GM20431 (cell line): Measurements from ENCODE around the gene GALNT6.

Source experiments
- in situ Hi-C: fragments of 300-500 bp; cut with MseI, MboI; formaldehyde crosslinking; loops from one replicate; pipeline ENCODE4 v1.15.0; 2020; ENCODE audit warnings: low sequenced_read_pairs; ENCODE audit not compliant: unreplicated experiment

The GALNT6 gene

GRCh38 chr12:51388069-51388799 lies 3.0 kb downstream of the GALNT6 start:
- in situ Hi-C loops: no loop called here

- in situ Hi-C loops: no loop called here
These were observed 4.9 kb downstream of the GALNT6 start for GRCh38 chr12:51386351-51386750.

- in situ Hi-C loops: no loop called here
These were observed 7.8 kb downstream of the GALNT6 start for GRCh38 chr12:51383269-51383905.

GRCh38 chr12:51382173-51382572 lies 9.0 kb downstream of the GALNT6 start:
- in situ Hi-C loops: no loop called here

- in situ Hi-C loops: no loop called here
These were observed 9.8 kb downstream of the GALNT6 start for GRCh38 chr12:51381226-51382079.

GRCh38 chr12:51379571-51379970 lies 11.6 kb downstream of the GALNT6 start:
- in situ Hi-C loops: no loop called here

- in situ Hi-C loops: no loop called here
These were observed 12.5 kb downstream of the GALNT6 start for GRCh38 chr12:51378749-51379148.

- in situ Hi-C loops: no loop called here
These were observed 13.9 kb downstream of the GALNT6 start for GRCh38 chr12:51377099-51377984.

GRCh38 chr12:51374856-51375255 lies 16.4 kb downstream of the GALNT6 start:
- in situ Hi-C loops: no loop called here

- in situ Hi-C loops: no loop called here
These were observed 16.8 kb downstream of the GALNT6 start for GRCh38 chr12:51374361-51374760.

- in situ Hi-C loops: no loop called here
These were observed 18.0 kb downstream of the GALNT6 start for GRCh38 chr12:51373187-51373586.

GRCh38 chr12:51372021-51372420 lies 19.2 kb downstream of the GALNT6 start:
- in situ Hi-C loops: no loop called here

GRCh38 chr12:51371295-51371953 lies 19.8 kb downstream of the GALNT6 start:
- in situ Hi-C loops: no loop called here

GRCh38 chr12:51370667-51371066 lies 20.5 kb downstream of the GALNT6 start:
- in situ Hi-C loops: no loop called here

- in situ Hi-C loops: no loop called here
These were observed 21.6 kb downstream of the GALNT6 start for GRCh38 chr12:51369581-51369980.

- in situ Hi-C loops: no loop called here
These were observed 22.3 kb downstream of the GALNT6 start for GRCh38 chr12:51368640-51369517.

- in situ Hi-C loops: no loop called here
These were observed 25.9 kb downstream of the GALNT6 start for GRCh38 chr12:51365276-51365675.

- in situ Hi-C loops: no loop called here
These were observed 27.2 kb downstream of the GALNT6 start for GRCh38 chr12:51364001-51364400.
